NT2/D1 (cell line): ENCODE measurements around the gene HOXB8.

Experiments used
- YY1 ChIP-seq: IDR thresholded peaks from 2 replicates; pipeline ENCODE4 v1.6.1; 2011; ENCODE audit not compliant: insufficient read length, insufficient read depth
- ZNF274 ChIP-seq: IDR thresholded peaks from 2 replicates; pipeline ENCODE4 v1.6.1; 2011; ENCODE audit warnings: mild to moderate bottlenecking, low read depth, low read length

- TF ChIP-seq YY1 = no peak
- TF ChIP-seq ZNF274 = no peak
These were observed 31.4 kb upstream of the HOXB8 start for GRCh38 chr17:48646183-48647102.
